ENCODE measurements around the gene PACSIN2.

PACSIN2 gene

GRCh38 chr22:42957958-42958357 is 57.0 kb downstream of the PACSIN2 start:
- H3K4me3 ChIP-seq (ENCODE audit: low read length): no peak overlapping the region
- H3K79me2 ChIP-seq (ENCODE audit: control insufficient read depth, low read length): peaks cover 82% of the 10 kb centered on the region
- H3K27ac ChIP-seq (ENCODE audit: low read depth, low read length): no peak overlapping the region
- 0 out of 2 replicates have a peak, but pooled peaks cover 7% of the 10 kb centered on the region for H4K20me1 ChIP-seq (ENCODE audit: control insufficient read depth, insufficient read depth, low read depth, low read length)
- no peak overlapping the region for H3K4me2 ChIP-seq (ENCODE audit: low read length)
- no peaks in the 10 kb centered on the region for H3K9me2 ChIP-seq (replicated peaks; ENCODE audit: control insufficient read depth, low read length)
- TF ChIP-seq EZH2phosphoT487 (IDR thresholded peaks at IDR 0.05; ENCODE audit: borderline replicate concordance, low read length): no peak
- TF ChIP-seq CTCF (IDR thresholded peaks at IDR 0.05; ENCODE audit: low read depth, low read length, poor library complexity, severe bottlenecking): no peak
- no peaks in the 10 kb centered on the region for H3K36me3 ChIP-seq (ENCODE audit: control insufficient read depth, low read length)
- no peaks in the 10 kb centered on the region for H3K4me1 ChIP-seq (ENCODE audit: control insufficient read depth, low read length)
- H3K9me3 ChIP-seq (ENCODE audit: control insufficient read depth, insufficient read depth, low read length): no peaks in the 10 kb centered on the region
- H3F3A ChIP-seq (ENCODE audit: control insufficient read depth, insufficient read depth): no peaks in the 10 kb centered on the region
- no peaks in the 10 kb centered on the region for H3K27me3 ChIP-seq (ENCODE audit: control insufficient read depth, low read length)

DNA sequence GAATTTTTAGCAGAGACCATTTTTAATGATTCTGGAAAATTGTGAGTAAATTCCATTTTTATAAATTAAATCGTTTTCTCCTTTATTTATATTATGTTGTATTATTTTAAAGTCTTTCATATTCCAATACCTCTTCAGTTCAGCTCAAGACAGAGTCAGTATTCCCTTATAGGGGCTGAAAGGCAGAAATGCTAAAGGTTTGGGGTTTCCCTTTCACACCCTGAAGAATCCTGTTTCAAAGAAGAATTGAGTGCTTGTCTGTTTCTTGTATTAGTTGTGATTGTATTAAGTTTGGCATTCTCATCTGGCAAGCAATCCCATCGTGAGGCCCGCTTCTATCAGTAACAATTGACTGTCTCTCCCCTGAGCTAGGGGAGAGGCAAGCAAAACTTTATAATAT is 57.4 kb downstream of the PACSIN2 start:
- no peak overlapping the region for H3K27ac ChIP-seq (ENCODE audit: low read depth, low read length)
- no peak overlapping the region for H3K4me2 ChIP-seq (ENCODE audit: low read length)
- no peaks in the 10 kb centered on the region for H3K4me1 ChIP-seq (ENCODE audit: control insufficient read depth, low read length)

DNA sequence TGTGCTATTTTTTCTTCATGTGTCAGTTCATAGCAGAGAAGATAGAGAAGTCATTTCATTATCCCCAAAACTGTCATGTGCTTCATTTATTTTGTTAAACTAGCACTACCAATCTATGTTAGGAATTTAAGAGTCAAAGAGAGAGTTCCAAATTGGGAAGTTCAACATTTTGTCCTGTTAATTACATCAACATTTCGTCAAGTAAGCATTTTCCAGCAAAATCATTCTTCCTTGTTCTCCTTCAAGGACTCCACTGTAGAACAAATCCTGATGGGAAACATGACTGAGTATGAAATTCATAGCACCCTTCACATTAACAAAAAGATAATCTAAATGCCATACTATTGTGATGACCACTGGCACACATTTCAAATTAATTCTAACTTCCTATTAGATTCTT is 59.1 kb downstream of the PACSIN2 start:
- no peak overlapping the region for H3K27ac ChIP-seq (ENCODE audit: low read depth, low read length)
- H3K36me3 ChIP-seq (ENCODE audit: control insufficient read depth, low read length): no peaks in the 10 kb centered on the region
- no peak overlapping the region for H3K4me2 ChIP-seq (ENCODE audit: low read length)
- H3K79me2 ChIP-seq (ENCODE audit: control insufficient read depth, low read length): peaks cover 82% of the 10 kb centered on the region
- TF ChIP-seq CTCF (IDR thresholded peaks at IDR 0.05; ENCODE audit: low read depth, low read length, poor library complexity, severe bottlenecking) (no peak), EZH2phosphoT487 (IDR thresholded peaks at IDR 0.05; ENCODE audit: borderline replicate concordance, low read length) (no peak)
- H4K20me1 ChIP-seq (ENCODE audit: control insufficient read depth, insufficient read depth, low read depth, low read length): peaks cover 6% of the 10 kb centered on the region; the same call in 1 of the 2 replicates
- no peaks in the 10 kb centered on the region for H3F3A ChIP-seq (ENCODE audit: control insufficient read depth, insufficient read depth)
- H3K9me2 ChIP-seq (replicated peaks; ENCODE audit: control insufficient read depth, low read length): no peaks in the 10 kb centered on the region
- H3K4me1 ChIP-seq (ENCODE audit: control insufficient read depth, low read length): no peaks in the 10 kb centered on the region
- H3K27me3 ChIP-seq (ENCODE audit: control insufficient read depth, low read length): no peaks in the 10 kb centered on the region
- no peaks in the 10 kb centered on the region for H3K9me3 ChIP-seq (ENCODE audit: control insufficient read depth, insufficient read depth, low read length)
- no peak overlapping the region for H3K4me3 ChIP-seq (ENCODE audit: low read length)

More for the DNA sequence above, 57.4 kb downstream of the PACSIN2 start:
- Histone ChIP-seq H3F3A (ENCODE audit: control insufficient read depth, insufficient read depth) (no peaks in the 10 kb centered on the region), H3K4me3 (ENCODE audit: low read length) (no peak overlapping the region), H3K9me3 (ENCODE audit: control insufficient read depth, insufficient read depth, low read length) (no peaks in the 10 kb centered on the region), H3K36me3 (ENCODE audit: control insufficient read depth, low read length) (no peaks in the 10 kb centered on the region), H3K79me2 (ENCODE audit: control insufficient read depth, low read length) (peaks cover 83% of the 10 kb centered on the region), H3K27me3 (ENCODE audit: control insufficient read depth, low read length) (no peaks in the 10 kb centered on the region), H4K20me1 (ENCODE audit: control insufficient read depth, insufficient read depth, low read depth, low read length) (0 out of 2 replicates have a peak, but pooled peaks cover 7% of the 10 kb centered on the region), H3K9me2 (replicated peaks; ENCODE audit: control insufficient read depth, low read length) (no peaks in the 10 kb centered on the region)
- TF ChIP-seq EZH2phosphoT487 (IDR thresholded peaks at IDR 0.05; ENCODE audit: borderline replicate concordance, low read length) (no peak), CTCF (IDR thresholded peaks at IDR 0.05; ENCODE audit: low read depth, low read length, poor library complexity, severe bottlenecking) (no peak)

Data from DOHH2 (cell line).